ENCODE measurements around the gene QPCTL.
"Not testable (repeated sequence)": the region's sequence is repeated elsewhere in the genome, so short reads cannot be mapped to it uniquely, and the experiment has no call there.

Gene QPCTL

DNA sequence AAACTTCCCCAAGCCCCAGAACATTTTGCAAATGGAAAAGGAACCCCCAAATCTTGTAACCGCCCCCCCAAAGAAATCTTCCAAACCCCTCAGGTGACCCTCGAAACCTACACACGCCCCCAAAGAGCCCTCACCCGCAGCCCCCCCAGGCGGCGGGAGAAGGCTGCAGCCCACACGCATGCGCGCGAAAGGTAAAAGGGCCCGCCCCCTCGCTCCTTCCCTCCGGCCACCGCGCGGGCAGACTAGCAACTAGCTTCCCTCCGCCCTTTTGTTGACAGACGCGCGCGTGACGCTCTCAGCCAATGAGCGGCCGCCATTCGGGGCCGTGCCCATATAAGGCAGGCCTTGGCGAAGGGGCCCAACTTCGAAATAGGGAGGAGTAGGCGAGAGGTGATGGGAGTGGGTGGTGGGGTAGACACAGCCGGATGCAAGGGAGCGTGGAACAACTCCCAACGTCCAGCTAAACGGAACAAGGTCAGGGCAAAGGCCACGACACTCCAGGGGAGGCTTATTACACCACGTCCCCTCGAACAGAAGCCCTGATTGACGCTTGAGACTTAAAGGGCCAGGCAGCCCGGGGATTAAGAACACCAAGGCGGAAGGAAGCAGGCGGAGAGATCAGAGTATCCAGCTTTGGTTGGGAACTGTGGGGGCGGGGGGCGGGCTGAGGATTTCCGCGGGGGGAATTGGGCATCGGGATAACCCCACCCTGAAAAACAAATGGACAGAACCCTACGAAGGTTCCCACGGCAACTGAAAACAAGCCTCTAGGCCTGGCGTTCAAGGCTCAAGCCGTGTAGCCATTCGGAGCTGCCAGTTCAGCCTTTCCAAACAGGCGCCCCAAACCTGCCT lies 24.9 kb downstream of the QPCTL start:
- DNase-seq (ENCODE audit: low read depth in 3 of 3) = peak; percentile 91 to 97 (median 94)

DNA sequence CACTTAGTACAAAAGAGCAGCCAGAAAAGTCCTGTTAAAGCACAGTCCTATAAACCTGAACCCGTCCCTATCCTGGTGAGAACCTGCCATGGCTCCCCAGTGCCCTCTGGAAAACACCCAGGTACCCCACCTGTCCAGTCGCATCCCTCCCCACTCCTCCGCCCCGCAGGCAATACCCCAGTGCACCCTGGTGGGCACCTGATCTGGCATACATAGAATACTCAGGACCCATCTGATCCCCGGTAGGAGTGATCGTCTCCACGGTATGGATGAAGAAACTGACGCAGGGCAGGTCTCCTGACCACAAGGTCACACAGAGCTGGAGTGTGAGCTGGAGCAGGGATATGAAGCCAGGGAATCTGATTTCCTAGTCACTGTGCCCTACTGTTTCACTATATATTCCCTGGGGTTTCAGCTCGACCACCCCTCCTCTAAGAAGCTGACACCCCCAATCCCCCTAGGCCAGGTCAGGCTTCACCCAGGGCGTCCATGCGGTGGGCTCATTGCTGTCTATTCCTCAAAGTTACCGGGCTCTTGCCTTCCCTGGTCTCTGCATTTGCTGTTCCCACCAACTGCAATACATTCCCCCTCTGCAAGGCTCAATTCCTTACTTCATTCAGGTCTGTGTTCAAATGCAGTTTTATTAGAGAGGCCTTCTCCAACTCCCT lies 25.7 kb downstream of the QPCTL start:
- DNase-seq (ENCODE audit: low read depth in 3 of 3) = no peak

DNA sequence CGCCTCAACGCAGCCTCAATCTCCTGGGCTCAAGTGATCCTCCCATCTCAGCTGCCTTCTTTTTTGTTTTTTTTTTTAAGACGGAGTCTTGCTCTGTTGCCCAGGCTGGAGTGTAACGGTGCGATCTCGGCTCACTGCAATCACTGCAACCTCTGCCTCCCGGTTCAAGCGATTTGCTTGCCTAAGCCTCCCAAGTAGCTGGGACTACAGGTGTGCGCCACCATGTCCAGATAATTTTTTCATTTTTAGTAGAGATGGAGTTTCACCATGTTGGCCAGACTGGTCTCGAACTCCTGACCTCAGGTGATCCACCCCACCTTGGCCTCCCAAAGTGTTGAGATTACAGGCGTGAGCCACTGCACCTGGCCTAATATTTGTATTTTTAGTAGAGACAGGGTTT lies 27.6 kb downstream of the QPCTL start:
- DNase-seq (ENCODE audit: low read depth in 3 of 3) = not testable (repeated sequence)

DNA sequence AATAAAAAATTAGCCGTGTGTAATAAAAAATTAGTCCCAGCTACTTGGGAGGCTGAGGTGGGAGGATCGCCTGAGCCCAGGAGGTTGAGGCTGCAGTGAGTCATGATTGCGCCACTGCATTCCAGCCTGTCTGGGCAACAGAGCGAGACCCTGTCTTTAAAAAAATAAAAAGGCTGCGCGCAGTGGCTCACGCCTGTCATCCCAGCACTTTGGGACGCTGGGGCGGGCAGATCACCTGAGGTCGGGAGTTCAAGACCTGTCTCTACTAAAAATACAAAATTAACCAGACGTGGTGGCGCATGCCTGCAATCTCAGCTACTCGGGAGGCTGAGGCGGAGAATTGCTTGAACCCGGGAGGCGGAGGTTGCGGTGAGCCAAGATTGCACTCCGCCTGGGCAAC lies 36.2 kb downstream of the QPCTL start:
- not testable (repeated sequence) for DNase-seq (ENCODE audit: low read depth in 3 of 3)

DNA sequence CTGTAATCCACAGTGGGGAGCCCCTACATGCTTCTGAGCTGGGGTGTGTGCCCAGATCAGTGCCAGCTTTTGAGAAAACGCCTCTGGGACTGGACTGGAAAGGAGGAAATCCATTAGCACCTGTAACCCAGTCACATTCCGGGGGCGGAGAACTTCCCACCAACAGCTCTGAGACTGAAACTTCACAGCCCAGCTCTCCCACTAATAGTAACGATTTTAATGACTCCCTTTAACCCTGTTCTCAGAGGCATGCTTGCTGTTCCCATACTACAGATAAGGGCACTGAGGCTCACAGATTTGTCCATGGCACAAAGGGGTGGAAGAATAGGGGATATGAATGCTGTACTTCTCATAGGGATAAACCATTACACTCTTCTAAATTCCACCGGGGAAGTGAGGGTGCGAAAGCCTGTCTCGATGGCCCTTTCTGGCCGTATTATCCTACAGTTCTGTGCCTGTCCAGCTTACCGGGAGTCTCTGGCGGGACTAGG lies 37.4 kb downstream of the QPCTL start:
- DNase-seq (ENCODE audit: low read depth in 3 of 3) = peak in 1 of 3 experiments; percentile 17

DNA sequence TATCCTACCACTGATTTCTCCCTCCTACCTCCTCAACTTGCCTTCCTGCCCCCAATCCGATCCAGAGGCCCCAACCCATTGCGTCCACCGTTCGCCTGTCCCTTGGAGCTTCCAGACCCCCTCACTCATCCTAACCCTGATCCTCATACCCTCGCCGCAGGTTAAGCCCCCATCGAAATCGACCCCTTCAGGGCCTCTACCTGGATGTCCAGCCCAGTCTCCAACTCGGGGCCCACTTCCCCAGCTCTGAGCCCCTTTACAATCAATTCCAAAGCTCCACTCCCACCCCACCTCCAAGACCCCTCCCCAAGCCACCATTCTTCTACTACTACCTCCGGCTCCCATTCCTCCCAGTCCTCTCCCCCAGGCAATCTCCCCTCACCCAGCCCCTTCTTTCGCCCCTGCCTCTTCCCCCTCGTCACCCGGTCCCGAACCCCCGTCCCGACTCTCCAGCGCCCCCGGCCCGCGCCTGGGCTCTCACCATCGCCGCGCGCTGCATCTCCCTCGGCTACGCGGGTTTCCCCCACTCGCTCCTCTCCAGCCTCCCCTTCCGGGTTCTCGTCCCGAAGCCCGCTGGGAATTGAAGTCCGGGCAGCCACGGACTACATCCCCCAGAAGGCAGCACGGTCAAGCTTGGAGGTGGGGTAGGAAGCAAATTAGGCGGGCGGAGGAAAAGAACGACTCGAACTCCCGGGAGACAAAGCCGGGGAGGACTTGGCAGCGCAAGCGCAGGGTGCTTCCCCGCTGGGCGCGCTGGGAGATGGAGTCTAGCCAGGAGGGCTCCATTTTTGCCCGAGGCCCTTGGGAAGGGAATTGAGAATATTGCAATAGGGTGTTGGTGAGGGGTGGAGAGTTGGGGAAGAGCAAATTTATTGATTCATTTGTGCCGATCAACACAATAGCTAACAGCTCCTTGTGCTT lies 38.2 kb downstream of the QPCTL start, which contains the start of gene FBXO46:
Gene FBXO46, minus strand, starts transcription at position 529 of the 921 bp plus-strand sequence. CDS start 17,401 bp downstream, outside the sequence.
- DNase-seq (ENCODE audit: low read depth in 3 of 3) = peak; percentile 86 to 95 (median 92)

DNA sequence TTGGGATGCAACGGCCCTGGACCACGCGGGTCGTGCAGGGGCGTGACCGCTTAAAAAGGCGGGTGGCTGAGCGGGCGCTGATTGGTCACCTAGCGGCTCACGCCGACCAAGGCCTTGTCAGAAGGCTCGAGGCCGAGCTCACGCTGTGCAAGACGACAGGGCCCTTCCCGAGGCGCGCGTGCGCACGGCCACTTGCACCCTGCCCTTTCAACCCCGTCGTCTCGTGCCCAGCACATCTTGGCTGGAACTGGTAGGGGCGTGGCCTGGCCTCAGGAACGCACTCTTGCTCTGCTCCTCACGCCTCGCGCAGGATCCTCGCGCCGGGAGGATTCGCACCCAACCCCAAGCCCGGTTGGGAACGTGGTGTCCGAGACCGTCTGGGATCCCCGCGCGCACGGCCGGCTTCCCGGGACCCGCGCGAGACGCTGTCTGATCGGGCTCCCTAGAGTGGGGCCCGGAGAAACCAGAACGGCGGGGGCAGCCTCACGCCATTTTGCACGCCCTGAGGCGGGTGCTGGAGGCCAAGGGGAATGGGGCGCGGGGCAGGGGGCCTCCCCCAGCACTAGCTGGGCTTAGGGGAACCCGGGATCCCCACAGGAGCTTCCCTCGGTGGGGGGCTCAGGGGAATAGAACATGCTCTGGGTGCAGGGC lies 40.8 kb downstream of the QPCTL start, which contains the start of gene MEIOSIN:
Gene MEIOSIN, plus strand, starts transcription at position 280 of the 651 bp plus-strand sequence. CDS start 1,938 bp downstream, outside the sequence.
- no peak for DNase-seq (ENCODE audit: low read depth in 3 of 3)

DNA sequence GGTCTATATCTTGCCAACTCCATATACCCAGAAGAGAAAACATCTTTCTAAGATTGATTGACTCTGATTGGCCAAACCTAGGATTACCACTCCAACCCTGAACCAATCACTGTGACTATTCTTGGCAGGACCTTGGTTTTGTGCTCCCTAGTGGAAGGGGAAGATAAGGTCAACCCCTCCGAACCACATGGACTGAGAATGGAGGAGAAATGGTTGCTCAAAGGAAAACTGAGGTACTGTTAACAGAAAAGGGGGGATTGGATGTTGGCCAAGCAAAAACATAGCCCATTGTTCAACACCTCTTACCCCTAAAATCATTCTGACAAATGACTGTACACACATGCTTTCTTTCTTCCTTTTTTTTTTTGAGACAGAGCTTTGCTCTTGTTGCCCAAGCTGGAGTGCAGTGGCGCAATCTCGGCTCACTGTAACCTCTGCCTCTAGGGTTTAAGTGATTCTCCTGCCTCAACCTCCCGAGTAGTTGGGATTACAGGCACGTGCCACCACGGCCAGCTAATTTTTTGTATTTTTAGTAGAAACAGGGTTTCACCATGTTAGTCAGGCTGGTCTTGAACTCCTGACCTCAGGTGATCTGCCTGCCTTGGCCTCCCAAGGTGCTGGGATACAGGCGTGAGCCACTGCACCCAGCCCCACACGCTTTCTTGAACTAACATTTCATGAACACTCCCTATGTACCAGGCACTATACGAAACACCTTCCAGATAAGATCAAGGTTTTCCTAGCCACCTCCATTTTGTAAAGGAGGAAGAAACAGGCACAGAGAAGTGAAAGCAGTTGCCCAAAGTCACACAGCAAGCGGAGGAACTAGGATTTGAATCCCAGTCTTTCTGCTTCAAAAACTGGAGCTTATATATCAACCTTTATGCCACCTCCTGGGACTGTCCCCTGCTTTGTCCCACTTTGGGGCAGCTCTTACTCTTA lies 47.3 kb downstream of the QPCTL start:
- no peak for DNase-seq (ENCODE audit: low read depth in 3 of 3)

DNA sequence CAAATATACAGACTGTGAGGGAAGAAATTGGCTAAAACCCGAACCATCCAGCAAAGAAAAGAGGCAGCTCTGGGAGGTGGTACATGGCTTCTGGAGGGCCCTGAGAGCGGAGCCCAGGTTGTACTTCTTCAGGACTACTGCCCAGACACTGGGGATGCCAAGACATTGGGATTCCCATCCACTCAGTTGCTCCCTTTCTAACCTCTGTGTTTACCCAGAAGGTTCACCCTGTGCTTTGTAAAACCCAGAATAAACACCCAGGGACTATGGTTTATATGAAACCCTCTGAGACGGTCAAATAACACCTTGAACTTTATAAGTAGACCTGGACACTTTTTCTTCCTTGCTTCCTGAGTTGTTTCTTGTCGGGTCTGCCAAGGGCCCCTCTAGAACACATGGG lies 50.5 kb downstream of the QPCTL start:
- no peak for DNase-seq (ENCODE audit: low read depth in 3 of 3)

DNA sequence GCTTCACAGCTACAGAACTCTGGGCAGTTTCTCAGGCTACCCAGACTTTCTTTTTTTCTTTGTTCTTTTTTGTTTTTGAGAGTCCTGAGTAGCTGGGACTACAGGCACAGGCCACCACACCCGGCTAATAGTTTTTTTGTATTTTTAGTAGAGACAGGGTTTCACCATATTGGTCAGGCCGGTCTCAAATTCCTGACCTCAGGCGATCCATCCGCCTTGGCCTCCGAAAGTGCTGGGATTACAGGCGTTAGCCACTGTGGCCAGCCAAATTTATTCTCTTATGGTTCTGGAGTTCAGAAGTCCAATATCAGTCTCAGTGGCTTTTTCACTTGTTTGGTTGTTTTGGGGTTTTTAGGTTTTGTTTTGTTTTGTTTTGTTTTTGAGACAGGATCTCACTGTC lies 53.1 kb downstream of the QPCTL start:
- DNase-seq (ENCODE audit: low read depth in 3 of 3) = no peak

DNA sequence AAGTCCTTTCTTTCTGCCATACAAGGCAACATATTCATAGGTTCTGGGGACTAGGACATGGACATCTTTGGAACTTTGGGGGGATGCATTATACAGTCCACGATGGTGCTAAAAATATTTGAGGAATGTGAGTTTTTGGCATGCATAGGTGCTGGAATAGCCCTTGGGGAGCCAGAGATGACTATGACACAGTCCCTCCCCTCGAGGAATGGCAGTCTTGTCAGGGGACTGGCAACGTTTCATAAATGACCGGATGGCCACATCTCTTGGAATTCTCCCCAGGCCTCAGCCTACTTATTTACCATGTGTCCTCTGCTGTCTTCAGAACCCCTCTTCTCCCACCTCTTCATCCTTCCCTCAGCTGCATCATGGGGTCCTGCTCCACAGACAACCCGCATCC lies 54.4 kb downstream of the QPCTL start:
- no peak for DNase-seq (ENCODE audit: low read depth in 3 of 3)

DNA sequence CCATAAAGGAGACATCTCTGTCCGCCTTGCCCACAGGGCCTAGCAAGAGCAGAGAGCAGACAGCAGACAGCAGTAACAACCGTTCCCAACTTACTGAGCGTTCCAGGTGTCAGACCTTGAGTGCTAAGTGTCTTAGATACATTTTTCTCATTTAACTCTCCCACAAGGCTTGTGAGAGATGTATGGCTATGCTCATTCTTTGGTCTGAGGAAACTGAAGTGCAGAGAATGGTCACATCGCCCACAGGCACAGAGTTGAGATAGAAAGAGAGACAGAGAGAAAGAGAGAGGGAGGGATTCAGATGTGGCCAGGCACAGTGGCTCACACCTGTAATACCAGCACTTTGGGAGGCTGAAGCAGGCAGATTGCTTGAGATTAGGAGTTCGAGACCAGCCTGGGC lies 55.0 kb downstream of the QPCTL start:
- no peak for DNase-seq (ENCODE audit: low read depth in 3 of 3)

DNA sequence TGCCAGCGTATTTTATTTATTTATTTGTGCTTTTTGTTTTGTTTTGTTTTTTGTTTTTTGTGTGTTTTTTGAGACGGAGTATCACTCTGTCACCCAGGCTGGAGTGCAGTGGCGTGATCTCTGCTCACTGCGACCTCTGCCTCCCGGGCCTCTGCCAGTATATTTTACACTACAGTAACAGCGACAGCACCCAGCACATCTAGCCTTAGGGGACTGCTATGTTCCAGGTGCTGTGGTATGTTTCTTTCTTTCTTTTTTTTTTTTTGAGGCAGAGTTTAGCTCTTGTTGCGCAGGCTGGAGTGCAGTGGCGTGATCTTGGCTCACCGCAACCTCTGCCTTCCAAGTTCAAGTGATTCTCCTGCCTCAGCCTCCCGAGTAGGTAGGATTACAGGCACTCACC lies 59.0 kb downstream of the QPCTL start:
- not testable (repeated sequence) for DNase-seq (ENCODE audit: low read depth in 3 of 3)

DNA sequence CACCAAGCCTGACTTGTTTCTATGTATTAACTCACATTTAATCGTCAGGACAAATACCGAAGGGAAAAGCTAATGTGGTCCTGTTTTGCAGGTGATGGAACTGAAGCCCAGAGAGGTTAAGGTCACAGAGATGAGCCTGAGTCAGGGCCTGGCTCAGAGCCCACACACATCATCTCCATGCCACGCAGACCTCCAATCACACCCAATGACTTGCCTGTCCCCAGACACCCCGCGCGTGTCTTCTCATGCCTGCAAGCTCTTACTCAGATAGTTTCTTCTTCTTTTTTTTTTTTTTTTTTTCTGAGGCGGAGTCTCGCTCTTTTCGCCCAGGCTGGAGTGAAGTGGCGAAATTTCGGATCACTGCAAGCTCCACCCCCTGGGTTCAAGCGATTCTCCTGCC lies 60.2 kb downstream of the QPCTL start:
- no peak for DNase-seq (ENCODE audit: low read depth in 3 of 3)

DNA sequence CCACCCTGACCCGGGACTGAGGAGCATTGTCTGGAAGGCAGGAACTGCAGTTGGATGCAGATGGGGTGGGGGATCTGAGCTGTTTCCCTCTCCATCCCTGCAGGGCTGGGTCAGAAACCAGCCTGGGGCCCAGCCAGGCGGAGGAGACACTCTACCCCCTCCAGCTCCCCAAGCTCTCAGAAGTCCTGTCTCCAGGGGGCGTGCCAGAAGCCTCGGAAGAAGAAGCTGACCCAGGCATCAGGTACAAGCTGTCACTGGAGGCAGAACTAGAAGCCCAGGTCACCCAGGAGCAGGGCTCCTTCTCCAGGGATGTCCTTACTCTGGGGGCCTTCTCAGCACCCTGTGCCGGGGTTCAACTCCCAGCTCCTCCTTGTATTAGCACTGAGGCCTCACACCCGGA lies 61.1 kb downstream of the QPCTL start:
- no peak for DNase-seq (ENCODE audit: low read depth in 3 of 3)
